Measurements from ENCODE around the gene PIK3R5. TPM values are rescaled to one million over a fixed set of nuclear protein-coding genes. Genes with fewer than 3 reads are reported as not detected.
"Not testable (repeated sequence)": the region's sequence is repeated elsewhere in the genome, so short reads cannot be mapped to it uniquely, and the experiment has no call there.

PIK3R5 gene
- total and polyA plus RNA-seq, 2 donors (not counting 1 experiment from before 2014, with no cell fraction given), result 63.1 to 70.0 TPM

DNA sequence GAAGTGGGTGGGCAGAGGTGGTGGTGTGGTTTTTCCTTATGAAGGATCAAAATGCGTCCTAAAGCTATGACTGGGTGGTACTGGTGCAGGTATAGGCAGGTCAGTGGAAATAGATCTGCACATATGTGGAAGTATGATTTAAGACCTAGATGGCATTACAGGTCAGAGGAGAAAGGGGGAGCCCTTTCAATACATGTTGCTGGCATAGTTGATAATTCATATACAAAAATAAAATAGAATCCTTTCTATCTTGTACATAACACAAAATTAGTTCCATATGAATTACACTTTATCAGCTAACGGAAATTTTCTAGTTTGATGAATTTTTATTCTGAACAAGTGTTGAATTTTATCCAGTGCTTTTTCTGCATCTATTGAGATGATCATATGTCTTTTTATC, 20.8 kb upstream of the PIK3R5 start:
- no peaks in the 10 kb centered on the region for H3K79me2 ChIP-seq (ENCODE audit: control insufficient read depth, insufficient read depth, low read length)
- ChIA-PET CTCF (interaction anchor here (1.2 to 2.9 kb wide), 5 partner anchors 9 to 91 kb away, joined by 3 to 10 read pairs (median 4); no protein-coding TSS in a partner anchor), POLR2A (no interaction called here)
- DNase-seq, result no peak
- H3K9ac ChIP-seq (ENCODE audit: low read length), result no peak overlapping the region
- H3K4me3 ChIP-seq (ENCODE audit: control extremely low read depth in 1 of 5, extremely low read depth in 1 of 5, insufficient read depth in 1 of 5, low read depth in 2 of 5, low read length in 4 of 5), result no peak overlapping the region
- H3K27ac ChIP-seq (ENCODE audit: low read length in 2 of 2), result no peak overlapping the region
- H3K4me1 ChIP-seq (ENCODE audit: control insufficient read depth in 2 of 2, insufficient read depth in 2 of 2, low read length in 2 of 2), result peaks cover 14 to 17% of the 10 kb centered on the region in 2 donors
- TF ChIP-seq CTCF (IDR thresholded peaks at IDR 0.05) (peak; percentile 24), EZH2 (IDR thresholded peaks at IDR 0.05; ENCODE audit: borderline replicate concordance, insufficient read depth, low read depth, low read length, poor library complexity, severe bottlenecking) (no peak)
- H3K9me3 Mint-ChIP-seq (ENCODE audit: insufficient read depth), result no peaks in the 10 kb centered on the region
- H3K27me3 Mint-ChIP-seq, result peaks cover under 1% of the 10 kb centered on the region
- H4K20me1 ChIP-seq (ENCODE audit: control insufficient read depth, insufficient read depth, low read length, poor library complexity, severe bottlenecking), result no peaks in the 10 kb centered on the region
- peaks cover 15% of the 10 kb centered on the region for H3K4me1 Mint-ChIP-seq
- intact Hi-C loops (cut with micrococcal nuclease), result loop anchor here (10.0 kb wide), 1 partner anchor 51 kb away; no protein-coding TSS in a partner anchor
- no peak for ATAC-seq (ENCODE audit: low read depth)
- H3K36me3 ChIP-seq (replicated peaks in 1 of 2; ENCODE audit: control extremely low read depth in 1 of 2, control insufficient read depth in 1 of 2, extremely low read depth in 1 of 2, insufficient read depth in 2 of 2, low read length in 1 of 2), result no peaks in the 10 kb centered on the region
- peaks cover 2 to 9% (median 3%) of the 10 kb centered on the region in 3 donors for H3K9me3 ChIP-seq (ENCODE audit: control extremely low read depth in 1 of 3, control insufficient read depth in 2 of 3, insufficient read depth in 1 of 3, low read length in 2 of 3)
- H3K27me3 ChIP-seq (replicated peaks in 1 of 4; ENCODE audit: control extremely low read depth in 1 of 4, control insufficient read depth in 3 of 4, insufficient read depth in 4 of 4, low read length in 3 of 4), result no peaks in the 10 kb centered on the region
- no peak overlapping the region for H2AFZ ChIP-seq (ENCODE audit: insufficient read depth, low read depth, low read length, poor library complexity, severe bottlenecking)
- peak overlapping the region; percentile 31 for H3K4me2 ChIP-seq (replicated peaks; ENCODE audit: low read depth, low read length, poor library complexity, severe bottlenecking)
- peak overlapping the region; percentile 8 for H3K27ac Mint-ChIP-seq
- H3K4me3 Mint-ChIP-seq, result peak overlapping the region; percentile 10
- WGBS (ENCODE audit: insufficient coverage), result 11% methylated on average over 1 of the region's 2 CpGs

DNA sequence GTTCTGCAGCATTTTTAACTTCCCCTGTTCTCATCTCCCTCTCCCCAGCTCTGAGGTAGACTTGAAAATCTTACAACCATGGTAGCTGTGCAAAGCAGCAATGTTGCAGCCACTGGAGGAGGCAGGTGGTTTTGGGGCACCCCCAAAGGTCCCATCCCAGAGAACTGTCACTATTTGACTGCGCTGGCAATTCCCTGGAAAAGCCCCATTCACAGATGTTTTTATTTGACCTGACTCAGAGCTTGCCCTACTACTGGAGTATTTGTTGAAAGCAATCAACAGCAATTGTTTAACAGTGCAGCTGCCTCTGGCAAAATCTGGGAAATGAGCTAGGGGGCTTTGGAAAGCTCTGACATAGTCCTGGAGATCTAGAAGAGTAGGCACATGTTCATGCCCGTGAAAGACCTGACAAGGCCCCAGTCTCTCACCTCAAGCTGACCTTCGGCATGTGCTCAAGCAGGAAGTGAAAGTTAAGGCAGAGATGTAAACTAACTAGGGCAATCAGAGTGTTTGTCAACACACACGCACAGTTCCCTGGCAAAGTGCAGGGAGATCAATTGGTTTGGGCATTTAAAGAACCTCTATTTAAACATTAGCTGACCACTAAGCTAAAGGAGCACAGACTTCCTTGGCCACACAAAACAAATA, 19.7 kb upstream of the PIK3R5 start:
- Histone ChIP-seq H3K79me2 (ENCODE audit: control insufficient read depth, insufficient read depth, low read length) (no peaks in the 10 kb centered on the region), H3K4me2 (replicated peaks; ENCODE audit: low read depth, low read length, poor library complexity, severe bottlenecking) (peak overlapping the region; percentile 31), H3K27ac (ENCODE audit: low read length in 2 of 2) (peak overlapping the region; percentile 18 to 23), H3K36me3 (replicated peaks in 1 of 2; ENCODE audit: control extremely low read depth in 1 of 2, control insufficient read depth in 1 of 2, extremely low read depth in 1 of 2, insufficient read depth in 2 of 2, low read length in 1 of 2) (no peaks in the 10 kb centered on the region), H2AFZ (ENCODE audit: insufficient read depth, low read depth, low read length, poor library complexity, severe bottlenecking) (peak overlapping the region; percentile 32), H3K27me3 (replicated peaks in 1 of 4; ENCODE audit: control extremely low read depth in 1 of 4, control insufficient read depth in 3 of 4, insufficient read depth in 4 of 4, low read length in 3 of 4) (no peaks in the 10 kb centered on the region), H3K9me3 (ENCODE audit: control extremely low read depth in 1 of 3, control insufficient read depth in 2 of 3, insufficient read depth in 1 of 3, low read length in 2 of 3) (peaks cover 2 to 9% (median 3%) of the 10 kb centered on the region in 3 donors), H3K4me3 (ENCODE audit: control extremely low read depth in 1 of 5, extremely low read depth in 1 of 5, insufficient read depth in 1 of 5, low read depth in 2 of 5, low read length in 4 of 5) (no peak overlapping the region), H4K20me1 (ENCODE audit: control insufficient read depth, insufficient read depth, low read length, poor library complexity, severe bottlenecking) (no peaks in the 10 kb centered on the region), H3K9ac (ENCODE audit: low read length) (no peak overlapping the region), H3K4me1 (ENCODE audit: control insufficient read depth in 2 of 2, insufficient read depth in 2 of 2, low read length in 2 of 2) (peaks cover 14 to 17% of the 10 kb centered on the region in 2 donors)
- POLR2A ChIA-PET, result no interaction called here
- DNase-seq (peak; percentile 59), ATAC-seq (ENCODE audit: low read depth) (peak; percentile 70)
- 29% methylated on average over 2 of the region's 4 CpGs for WGBS (ENCODE audit: insufficient coverage)
- Mint-ChIP-seq H3K9me3 (ENCODE audit: insufficient read depth) (no peaks in the 10 kb centered on the region), H3K4me3 (peak overlapping the region; percentile 48), H3K27ac (peak overlapping the region; percentile 62), H3K4me1 (peaks cover 14% of the 10 kb centered on the region), H3K27me3 (no peaks in the 10 kb centered on the region)
- CTCF ChIA-PET, result interaction anchor here (0.7 to 1.7 kb wide), 6 partner anchors 8 to 199 kb away, joined by 3 to 7 read pairs (median 4); partner anchors contain the start of gene PIK3R5
- intact Hi-C loops (cut with micrococcal nuclease), result loop anchor here (10.0 kb wide), 1 partner anchor 50 kb away; no protein-coding TSS in a partner anchor
- TF ChIP-seq CTCF (IDR thresholded peaks at IDR 0.05) (no peak), EZH2 (IDR thresholded peaks at IDR 0.05; ENCODE audit: borderline replicate concordance, insufficient read depth, low read depth, low read length, poor library complexity, severe bottlenecking) (no peak)

GRCh38 chr17:8984225-8984624, 18.7 kb upstream of the PIK3R5 start:
- H3K36me3 ChIP-seq (replicated peaks in 1 of 2; ENCODE audit: control extremely low read depth in 1 of 2, control insufficient read depth in 1 of 2, extremely low read depth in 1 of 2, insufficient read depth in 2 of 2, low read length in 1 of 2); H4K20me1 ChIP-seq (ENCODE audit: control insufficient read depth, insufficient read depth, low read length, poor library complexity, severe bottlenecking); H3K9me3 Mint-ChIP-seq (ENCODE audit: insufficient read depth); H3K27me3 Mint-ChIP-seq; POLR2A ChIA-PET; H3K27ac Mint-ChIP-seq; H3K27ac ChIP-seq (ENCODE audit: low read length in 2 of 2); H3K4me3 Mint-ChIP-seq; H3K9ac ChIP-seq (ENCODE audit: low read length); H3K4me2 ChIP-seq (replicated peaks; ENCODE audit: low read depth, low read length, poor library complexity, severe bottlenecking); H3K79me2 ChIP-seq (ENCODE audit: control insufficient read depth, insufficient read depth, low read length); ATAC-seq (ENCODE audit: low read depth); H3K9me3 ChIP-seq (ENCODE audit: control extremely low read depth in 1 of 3, control insufficient read depth in 2 of 3, insufficient read depth in 1 of 3, low read length in 2 of 3); H3K4me3 ChIP-seq (ENCODE audit: control extremely low read depth in 1 of 5, extremely low read depth in 1 of 5, insufficient read depth in 1 of 5, low read depth in 2 of 5, low read length in 4 of 5); DNase-seq; H2AFZ ChIP-seq (ENCODE audit: insufficient read depth, low read depth, low read length, poor library complexity, severe bottlenecking); H3K27me3 ChIP-seq (replicated peaks in 1 of 4; ENCODE audit: control extremely low read depth in 1 of 4, control insufficient read depth in 3 of 4, insufficient read depth in 4 of 4, low read length in 3 of 4): not testable (repeated sequence)
- H3K4me1 Mint-ChIP-seq, result peaks cover 14% of the 10 kb centered on the region
- intact Hi-C loops (cut with micrococcal nuclease), result loop anchor here (10.0 kb wide), 1 partner anchor 49 kb away; no protein-coding TSS in a partner anchor
- CTCF ChIA-PET, result interaction anchor here (1.7 kb wide), 1 partner anchor 9 kb away, joined by 4 read pairs; no protein-coding TSS in a partner anchor
- H3K4me1 ChIP-seq (ENCODE audit: control insufficient read depth in 2 of 2, insufficient read depth in 2 of 2, low read length in 2 of 2), result peaks cover 14 to 17% of the 10 kb centered on the region in 2 donors
- WGBS (ENCODE audit: insufficient coverage), result 93% methylated on average over 3 of the region's 5 CpGs

Measured in B cell (primary cell).